Measurements from ENCODE around the gene RASA1.

GRCh38 chr5:87405472-87406155, 137.9 kb downstream of the RASA1 start:
- TF ChIP-seq CTCF (IDR thresholded peaks at IDR 0.05 in 4 of 5, conservative IDR thresholded peaks at IDR 0.05 in 1 of 5) (no peak), POLR2A (IDR thresholded peaks at IDR 0.05) (no peak)

All from gastrocnemius medialis (tissue), 4 donors.